ENCODE data around the gene LYPD8. TPM values are rescaled to one million over a fixed set of nuclear protein-coding genes. Genes with fewer than 3 reads are reported as not detected.

LYPD8 gene
- total RNA-seq, 4 donors from 2014 or later, result not detected

DNA sequence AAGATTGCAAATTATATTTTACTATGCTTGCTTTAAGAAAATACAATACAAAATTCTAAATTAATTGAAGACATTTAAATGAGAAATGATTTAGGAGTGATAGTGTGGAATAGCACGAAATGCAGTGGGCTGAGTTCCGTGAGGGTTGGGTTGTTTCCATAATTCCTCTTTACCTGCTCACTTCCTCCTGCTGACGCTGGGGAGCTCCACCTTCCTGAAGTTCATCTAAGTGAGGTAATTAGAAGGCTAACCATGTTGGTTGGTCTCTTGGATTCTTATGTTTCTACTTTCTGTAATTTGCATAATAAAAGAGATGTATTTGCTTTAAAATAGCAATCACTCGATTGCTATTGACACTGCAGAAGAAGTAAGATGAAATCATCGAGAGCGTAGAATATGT, 57.7 kb downstream of the LYPD8 start:
- TF ChIP-seq, protein P1, sequence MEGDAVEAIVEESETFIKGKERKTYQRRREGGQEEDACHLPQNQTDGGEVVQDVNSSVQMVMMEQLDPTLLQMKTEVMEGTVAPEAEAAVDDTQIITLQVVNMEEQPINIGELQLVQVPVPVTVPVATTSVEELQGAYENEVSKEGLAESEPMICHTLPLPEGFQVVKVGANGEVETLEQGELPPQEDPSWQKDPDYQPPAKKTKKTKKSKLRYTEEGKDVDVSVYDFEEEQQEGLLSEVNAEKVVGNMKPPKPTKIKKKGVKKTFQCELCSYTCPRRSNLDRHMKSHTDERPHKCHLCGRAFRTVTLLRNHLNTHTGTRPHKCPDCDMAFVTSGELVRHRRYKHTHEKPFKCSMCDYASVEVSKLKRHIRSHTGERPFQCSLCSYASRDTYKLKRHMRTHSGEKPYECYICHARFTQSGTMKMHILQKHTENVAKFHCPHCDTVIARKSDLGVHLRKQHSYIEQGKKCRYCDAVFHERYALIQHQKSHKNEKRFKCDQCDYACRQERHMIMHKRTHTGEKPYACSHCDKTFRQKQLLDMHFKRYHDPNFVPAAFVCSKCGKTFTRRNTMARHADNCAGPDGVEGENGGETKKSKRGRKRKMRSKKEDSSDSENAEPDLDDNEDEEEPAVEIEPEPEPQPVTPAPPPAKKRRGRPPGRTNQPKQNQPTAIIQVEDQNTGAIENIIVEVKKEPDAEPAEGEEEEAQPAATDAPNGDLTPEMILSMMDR (IDR thresholded peaks at IDR 0.05; ENCODE audit: low read depth), result no peak

DNA sequence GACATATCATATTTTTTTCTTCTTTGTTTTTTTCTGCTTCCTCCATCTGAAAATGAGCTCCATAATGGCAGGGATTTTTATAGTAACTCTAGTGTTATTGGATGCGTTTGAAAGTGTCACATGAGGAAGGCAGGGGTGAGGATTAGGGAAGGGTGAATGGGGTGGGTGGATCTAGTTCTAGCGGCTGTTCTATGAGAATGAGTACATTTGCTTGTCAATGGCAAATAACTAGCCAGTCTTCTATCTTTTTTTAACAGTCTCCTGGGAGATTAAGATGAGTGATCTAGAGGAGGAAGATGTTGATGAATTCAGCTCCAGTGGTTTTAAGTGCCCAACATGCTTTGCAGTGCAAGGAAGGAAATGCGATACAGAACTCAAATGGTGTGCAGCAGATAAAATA, 58.8 kb downstream of the LYPD8 start:
- TF ChIP-seq, protein P1 (IDR thresholded peaks at IDR 0.05; ENCODE audit: low read depth), result no peak

- TF ChIP-seq, protein P1 (IDR thresholded peaks at IDR 0.05; ENCODE audit: low read depth), result no peak
Measured at GRCh38 chr1:248696261-248696660, 59.3 kb downstream of the LYPD8 start.

GRCh38 chr1:248695451-248696132, 60.0 kb downstream of the LYPD8 start:
- TF ChIP-seq, protein P1 (IDR thresholded peaks at IDR 0.05; ENCODE audit: low read depth), result no peak

DNA sequence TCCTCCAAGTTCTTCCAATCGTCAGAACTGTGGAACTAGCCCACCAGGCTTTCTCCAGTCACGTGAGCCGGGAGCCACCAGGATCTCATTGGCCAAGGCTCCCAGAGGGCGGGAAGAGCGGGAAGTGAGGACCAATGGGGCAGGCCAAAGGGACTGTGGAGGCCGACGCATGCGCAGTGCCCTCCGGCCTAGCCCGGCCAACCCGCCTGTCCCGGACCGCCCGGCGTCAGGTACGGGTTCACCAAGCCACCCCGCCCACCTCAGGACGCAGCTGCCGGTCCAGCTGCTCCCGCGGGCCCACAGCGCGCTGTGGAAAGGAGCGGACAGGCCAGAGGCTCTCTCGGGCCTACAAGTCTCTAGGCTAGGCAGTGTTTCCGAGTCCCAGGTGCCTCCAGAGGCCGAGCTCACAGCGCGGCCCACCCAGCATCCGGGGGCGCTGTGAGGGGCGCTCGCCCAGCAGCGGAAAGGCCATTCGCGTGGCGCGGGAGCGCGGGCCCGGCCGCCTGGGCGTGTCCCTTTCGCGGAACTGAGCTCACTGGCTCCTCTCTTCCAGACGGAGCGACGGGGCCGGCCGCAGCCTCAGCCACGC, 63.9 kb downstream of the LYPD8 start:
- TF ChIP-seq, protein P1 (IDR thresholded peaks at IDR 0.05; ENCODE audit: low read depth), result no peak

Small RNAs within 50 kb of the gene (small RNA-seq; reads per million reads assigned to genes)
- gene AHCYP8, result not detected

Other genes starting within 250 kb of the LYPD8 start
- not detected for gene OR2G6, start 247.7 kb downstream of the LYPD8 start, total RNA-seq
- gene OR2T29, start 193.0 kb downstream of the LYPD8 start, total RNA-seq, result not detected
- gene OR2T34, start 181.0 kb downstream of the LYPD8 start, total RNA-seq, result not detected
- gene OR2T10, start 158.1 kb downstream of the LYPD8 start, total RNA-seq, result not detected
- not detected for gene OR2T11, start 120.7 kb downstream of the LYPD8 start, total RNA-seq
- gene OR2T35, start 110.5 kb downstream of the LYPD8 start, total RNA-seq, result not detected
- not detected for gene OR2T27, start 100.2 kb downstream of the LYPD8 start, total RNA-seq
- not detected for gene OR14I1, start 53.0 kb downstream of the LYPD8 start, total RNA-seq
- 10 to 100 TPM in 3 of 4 donors, 1 to 10 TPM in 1; 7.2 to 18.8 (median 13.1) TPM for gene SH3BP5L, start 70.2 kb upstream of the LYPD8 start, total RNA-seq
- gene ZNF672, start 82.5 kb upstream of the LYPD8 start, total RNA-seq, result 10 to 100 TPM; 16.5 to 25.6 (median 19.7) TPM
- gene ZNF692, start 103.3 kb upstream of the LYPD8 start, total RNA-seq, result 10 to 100 TPM; 14.8 to 21.5 (median 18.3) TPM
- 1 to 10 TPM; 4.6 to 6.4 (median 5.3) TPM for gene PGBD2, start 150.5 kb upstream of the LYPD8 start, total RNA-seq